ENCODE results near the gene NUAK2.

DNA sequence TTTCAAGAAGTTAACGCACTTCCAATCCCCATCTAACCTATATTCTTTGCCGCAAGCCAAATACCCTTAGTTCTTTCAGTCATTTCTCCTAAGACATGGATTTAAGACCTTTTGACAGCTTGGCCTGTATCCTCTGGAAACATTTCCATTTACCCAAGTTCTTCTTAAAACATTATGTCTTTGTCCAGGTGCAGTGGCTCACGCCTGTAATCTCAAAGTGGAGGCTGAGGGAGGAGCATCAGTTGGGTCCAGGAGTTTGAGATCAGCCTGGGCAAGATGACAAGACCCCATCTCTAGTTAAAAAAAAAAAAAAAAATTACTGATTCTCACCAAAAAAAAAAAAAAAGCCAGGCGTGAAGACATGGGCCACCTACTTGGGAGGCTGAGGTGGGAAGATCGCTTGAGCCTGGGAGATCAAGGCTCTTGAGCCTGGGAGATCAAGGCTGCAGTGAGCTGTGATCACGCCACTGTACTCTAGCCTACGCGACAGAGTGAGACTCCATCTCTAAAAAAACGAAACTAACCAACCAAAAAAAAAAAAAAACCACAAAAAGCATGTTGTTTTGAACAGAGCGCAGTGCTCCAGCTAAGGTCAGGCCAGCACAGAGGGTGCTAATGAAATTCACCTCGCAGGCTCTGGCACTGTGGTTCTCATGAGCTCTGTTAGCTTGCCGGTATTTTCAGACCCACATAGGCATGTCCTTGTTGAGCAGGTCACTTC lies 36.0 kb downstream of the NUAK2 start:
- no peak for TF ChIP-seq POLR2A (IDR thresholded peaks at IDR 0.05)
- TF ChIP-seq, protein P1, sequence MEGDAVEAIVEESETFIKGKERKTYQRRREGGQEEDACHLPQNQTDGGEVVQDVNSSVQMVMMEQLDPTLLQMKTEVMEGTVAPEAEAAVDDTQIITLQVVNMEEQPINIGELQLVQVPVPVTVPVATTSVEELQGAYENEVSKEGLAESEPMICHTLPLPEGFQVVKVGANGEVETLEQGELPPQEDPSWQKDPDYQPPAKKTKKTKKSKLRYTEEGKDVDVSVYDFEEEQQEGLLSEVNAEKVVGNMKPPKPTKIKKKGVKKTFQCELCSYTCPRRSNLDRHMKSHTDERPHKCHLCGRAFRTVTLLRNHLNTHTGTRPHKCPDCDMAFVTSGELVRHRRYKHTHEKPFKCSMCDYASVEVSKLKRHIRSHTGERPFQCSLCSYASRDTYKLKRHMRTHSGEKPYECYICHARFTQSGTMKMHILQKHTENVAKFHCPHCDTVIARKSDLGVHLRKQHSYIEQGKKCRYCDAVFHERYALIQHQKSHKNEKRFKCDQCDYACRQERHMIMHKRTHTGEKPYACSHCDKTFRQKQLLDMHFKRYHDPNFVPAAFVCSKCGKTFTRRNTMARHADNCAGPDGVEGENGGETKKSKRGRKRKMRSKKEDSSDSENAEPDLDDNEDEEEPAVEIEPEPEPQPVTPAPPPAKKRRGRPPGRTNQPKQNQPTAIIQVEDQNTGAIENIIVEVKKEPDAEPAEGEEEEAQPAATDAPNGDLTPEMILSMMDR (IDR thresholded peaks at IDR 0.05): no peak

All from suprapubic skin (tissue), 3 donors.